Measurements from ENCODE around the gene AGXT2.
"Not testable (repeated sequence)": the region's sequence is repeated elsewhere in the genome, so short reads cannot be mapped to it uniquely, and the experiment has no call there.

Gene AGXT2

DNA sequence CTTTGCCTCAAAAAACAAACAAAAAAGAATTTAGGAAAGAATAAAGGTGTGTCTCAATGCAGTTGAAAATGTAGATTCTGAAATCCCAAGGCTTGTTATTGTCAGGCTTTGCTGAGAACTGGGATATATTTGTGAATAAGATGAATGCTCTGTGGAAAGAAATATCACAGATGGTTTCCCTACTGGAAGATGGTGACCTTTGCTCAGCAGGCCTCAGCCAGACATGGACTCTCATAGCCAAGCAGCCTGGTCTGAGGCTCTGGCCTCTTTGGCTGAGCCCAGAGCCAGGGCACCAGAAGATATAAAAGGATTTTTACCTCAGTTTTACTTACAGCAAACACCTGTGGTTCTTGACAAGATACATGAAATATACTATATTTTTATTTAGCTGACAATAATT lies 37.1 kb downstream of the AGXT2 start:
- no peak for DNase-seq

DNA sequence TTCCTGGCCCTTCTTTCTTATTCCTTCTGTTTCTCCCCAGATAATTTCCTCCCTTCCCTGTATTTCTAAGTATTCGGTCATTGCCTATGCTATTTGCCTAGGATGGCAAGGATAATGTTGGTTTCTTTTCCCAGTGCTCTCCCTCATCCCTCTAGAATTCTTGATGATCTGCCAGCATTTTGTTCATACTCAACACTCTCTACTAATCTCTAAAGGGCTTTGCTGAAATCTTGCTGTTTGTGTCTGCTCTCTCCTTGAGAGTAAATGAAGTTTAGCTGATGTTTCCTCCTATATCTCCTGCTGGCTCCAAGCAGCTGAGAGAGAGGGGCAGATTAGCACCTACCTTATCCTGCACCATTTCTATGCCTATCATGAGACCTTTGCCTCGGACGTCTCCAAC lies 38.1 kb downstream of the AGXT2 start:
- no peak for DNase-seq

DNA sequence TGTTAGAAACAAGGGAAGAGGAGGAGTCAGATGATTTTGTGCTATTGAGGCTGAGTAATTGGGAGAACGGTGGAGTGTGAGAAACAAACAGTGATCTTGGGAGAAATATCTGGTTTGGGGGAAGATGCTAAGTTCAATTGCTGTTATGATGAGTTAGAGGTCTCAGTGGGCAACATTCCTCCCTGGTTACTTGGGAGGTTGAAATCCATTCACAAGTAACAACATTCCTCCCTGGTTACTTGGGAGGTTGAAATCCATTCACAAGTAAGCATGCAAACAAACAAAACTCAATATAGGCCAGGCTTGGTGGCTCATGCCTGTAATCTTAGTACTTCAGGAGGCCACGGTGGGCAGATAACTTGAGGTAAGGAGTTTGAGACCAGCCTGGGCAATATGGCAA lies 38.7 kb downstream of the AGXT2 start:
- no peak for DNase-seq

DNA sequence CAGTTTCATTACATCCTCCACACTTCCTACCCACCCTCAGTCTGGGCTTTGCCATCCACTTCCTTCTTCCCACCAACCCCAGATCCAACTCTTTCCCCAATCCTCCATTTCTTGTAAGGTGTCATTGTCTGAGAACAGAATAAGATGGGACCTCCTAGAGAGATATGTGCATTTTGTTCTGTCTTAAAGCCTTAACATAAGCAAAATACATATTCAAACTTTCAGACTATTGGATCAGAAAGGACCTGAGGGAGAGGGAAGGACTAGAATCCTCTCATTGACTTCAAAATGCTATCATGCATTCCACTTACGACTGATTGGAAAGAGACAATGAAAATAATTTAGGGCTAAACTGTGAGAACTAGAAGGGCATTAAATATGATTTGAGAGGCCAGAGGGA lies 43.0 kb downstream of the AGXT2 start:
- no peak for DNase-seq

DNA sequence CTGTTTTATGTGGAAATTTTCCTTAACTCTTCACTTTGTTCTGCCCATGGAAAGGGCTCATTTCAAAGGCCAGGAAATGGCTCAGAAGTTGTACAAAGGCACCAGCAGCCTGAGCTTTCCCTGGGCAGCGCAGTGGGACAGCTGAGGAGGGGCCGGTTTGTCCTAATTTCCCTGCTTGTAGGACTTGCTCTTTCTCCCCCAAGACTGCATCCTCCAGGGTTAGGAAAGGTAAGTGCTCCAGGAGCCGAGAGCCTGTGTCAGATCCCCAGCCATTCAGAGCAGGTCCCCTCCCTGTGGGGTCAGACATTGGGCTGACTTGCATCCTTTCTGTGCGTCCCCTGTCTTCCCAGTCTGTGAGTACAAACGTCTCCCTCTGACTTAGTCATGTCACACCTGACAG lies 43.5 kb downstream of the AGXT2 start:
- DNase-seq = no peak

DNA sequence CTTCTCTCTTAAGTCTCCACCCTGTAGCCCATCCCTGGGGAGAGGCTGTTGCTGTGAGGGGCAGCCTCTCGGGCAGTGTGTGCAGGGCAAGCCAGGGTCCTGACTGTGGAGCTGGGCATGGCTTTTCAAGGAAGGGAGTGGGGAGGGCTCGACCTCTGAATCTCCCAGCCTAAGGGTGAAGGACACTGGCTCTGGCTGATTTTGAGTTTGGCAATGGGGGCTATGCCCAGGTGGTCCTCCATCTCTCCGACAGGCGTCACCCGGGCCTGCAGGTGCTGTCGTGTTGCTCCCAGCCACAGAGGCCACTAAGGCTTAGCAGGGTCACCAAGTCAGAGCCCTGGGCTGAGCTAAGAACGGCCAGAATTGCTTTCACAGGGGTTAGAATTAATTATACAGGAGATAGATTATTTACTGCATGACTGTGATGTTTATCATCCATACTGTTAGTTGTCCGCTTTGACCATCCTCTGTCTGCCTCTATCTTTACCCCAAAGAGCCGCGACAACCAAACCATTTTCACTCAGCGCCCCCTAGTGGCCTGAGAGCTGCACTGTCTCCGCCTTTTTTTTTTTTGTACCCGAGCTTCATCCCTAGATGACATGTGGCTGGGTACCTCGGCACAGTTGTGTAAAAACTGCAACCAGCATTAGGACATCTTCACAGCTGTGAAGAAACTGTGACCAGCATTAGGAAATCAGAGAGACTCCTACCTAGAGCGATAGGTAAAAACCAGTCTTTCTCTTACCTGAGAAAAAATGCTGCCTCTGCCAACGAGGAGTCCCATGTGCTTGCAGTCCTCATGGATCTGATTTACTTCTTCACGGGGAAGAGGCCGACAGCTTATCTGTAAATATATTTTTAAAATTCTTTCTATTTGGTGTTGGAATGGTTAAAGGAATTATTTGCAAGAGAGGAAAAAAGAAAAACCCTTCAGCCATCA lies 44.5 kb downstream of the AGXT2 start:
- DNase-seq = peak; percentile 76 to 82

DNA sequence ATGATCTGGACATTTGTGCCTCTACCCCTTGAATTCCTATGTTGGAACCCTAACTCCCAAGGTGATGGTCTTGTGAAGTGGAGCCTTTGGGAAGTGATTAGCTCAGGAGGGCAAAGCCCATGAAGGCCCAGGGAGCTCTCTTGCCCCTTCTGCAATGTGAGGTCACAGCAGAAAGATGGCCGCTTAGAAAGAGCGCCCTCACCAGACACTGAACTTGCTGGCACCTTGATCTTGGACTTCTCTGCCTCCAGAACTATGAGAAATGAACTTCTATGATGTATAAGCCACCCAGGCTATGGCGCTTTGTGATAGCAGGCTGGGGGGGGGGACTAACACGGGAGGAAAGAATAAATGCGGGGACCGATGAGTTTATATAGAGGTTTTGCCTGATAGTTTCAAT lies 45.3 kb downstream of the AGXT2 start:
- DNase-seq = no peak

DNA sequence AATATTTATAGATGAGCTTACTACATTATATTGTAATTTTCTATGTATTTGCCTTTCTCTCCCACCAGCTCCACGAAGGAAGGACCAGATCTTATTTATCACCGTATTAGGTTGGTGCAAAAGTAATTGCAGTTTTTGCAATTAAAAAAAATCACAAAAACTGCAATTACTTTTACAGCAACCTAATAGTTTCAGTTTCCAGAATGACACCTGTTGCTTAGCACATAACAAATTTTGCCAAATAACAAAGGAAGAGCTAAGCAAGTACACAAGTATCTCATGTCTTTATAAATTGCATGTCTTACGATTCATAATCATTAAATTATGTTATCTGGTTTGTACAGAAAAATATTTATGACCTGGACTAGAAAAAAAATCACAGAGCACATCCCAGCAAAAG lies 45.9 kb downstream of the AGXT2 start:
- no peak for DNase-seq

DNA sequence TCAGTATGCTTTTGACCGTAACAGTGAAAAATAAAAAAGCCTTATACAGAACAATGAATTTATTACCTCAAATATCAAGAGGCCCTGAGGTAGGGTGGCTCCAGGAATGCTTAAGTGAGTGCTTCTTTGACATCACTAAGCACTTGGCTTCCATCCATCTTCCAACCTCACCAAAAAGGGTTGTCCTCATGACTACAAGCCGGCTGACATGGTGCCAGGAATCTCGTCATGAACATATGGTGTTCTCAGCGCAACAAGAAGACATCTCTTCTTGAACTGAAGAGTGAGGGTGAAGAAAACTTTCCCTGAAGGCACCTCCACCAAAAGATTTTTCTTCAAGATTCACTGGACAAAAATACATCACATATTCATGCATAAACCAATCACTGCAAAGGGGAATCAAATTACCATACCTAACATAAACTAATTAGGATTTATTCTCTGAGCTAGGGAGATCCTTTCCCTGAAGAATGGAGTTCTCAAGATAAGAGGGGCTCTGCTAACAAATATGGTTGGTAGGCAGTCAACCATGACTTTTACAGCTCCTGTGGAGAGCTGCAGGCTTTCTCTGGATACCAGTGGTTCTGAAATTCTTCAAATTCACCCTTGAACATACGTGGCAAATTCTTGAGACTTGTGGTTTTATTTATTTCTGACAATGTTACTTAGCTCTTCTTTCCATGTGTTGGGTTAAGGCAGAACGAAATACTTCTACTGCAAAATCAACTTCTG lies 49.5 kb downstream of the AGXT2 start:
- no peak for DNase-seq

DNA sequence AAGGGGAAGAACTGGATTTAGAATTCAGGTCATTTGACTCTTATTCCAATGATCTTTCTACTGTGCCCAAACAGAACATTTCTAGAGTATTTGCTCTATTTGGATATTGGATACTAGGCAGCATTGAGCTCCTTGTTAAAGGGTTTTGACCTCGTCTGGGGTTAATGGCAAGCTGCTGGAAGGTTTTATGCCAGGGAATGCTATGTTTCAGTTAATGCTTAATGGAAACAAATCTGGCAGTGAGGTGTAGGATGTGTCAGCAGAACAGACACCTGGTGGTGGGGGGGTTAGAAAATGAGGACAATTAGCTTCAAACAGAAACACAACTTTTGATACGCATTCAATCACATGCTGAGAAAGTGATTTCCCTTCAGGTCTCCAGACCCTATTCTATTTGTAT lies 51.5 kb downstream of the AGXT2 start:
- no peak for DNase-seq

DNA sequence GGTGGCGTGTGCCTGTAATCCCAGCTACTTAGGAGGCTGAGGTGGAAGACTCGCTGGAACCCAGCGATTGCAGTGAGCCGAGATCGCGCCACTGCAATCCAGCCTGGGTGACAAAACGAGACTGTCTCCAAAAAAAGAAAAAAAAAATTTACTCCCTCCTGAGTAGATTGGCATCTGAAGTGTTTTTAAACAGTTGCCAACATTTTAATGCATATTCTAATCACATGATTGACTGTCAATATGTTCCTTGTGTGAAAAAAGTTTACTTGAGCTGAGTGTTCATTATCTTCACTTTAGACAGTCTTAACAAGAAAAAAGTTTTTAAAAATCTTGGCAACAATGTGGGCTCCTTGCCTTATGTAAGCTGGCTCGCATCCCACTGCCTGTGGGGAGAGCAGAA lies 53.8 kb downstream of the AGXT2 start:
- DNase-seq = no peak

DNA sequence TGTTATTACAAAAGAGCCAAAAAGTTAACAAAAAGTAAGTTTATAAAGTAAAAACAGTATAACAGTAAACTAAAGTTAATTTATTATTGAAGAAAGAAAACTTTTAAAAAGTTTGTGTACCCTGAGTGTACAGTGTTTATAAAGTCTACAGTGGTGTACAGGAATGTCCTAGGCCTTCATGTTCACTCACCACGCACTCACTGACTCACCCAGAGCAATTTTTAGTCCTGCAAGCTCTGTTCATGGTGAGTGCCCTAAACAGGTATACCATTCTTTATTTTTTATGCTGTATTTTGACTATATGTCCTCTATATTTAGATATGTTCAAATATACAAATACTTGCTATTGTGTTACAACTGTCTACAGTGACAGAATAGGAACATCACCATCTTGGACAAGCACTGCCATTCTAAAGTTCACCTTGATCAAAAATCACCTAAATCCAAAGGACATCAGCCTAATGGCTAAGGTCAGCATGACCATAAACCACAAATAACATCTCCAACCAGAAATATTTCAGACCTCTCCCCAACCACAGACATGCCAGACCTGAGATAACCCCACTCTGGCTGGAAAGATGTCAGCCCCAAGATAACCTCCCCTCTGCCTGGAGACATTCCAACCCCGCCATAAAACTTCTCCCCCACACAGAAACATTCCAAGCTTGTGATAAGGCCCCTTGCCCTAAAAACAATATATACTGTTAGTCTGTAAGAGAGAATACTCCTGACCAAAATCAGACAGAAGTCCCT lies 56.1 kb downstream of the AGXT2 start:
- DNase-seq = no peak

DNA sequence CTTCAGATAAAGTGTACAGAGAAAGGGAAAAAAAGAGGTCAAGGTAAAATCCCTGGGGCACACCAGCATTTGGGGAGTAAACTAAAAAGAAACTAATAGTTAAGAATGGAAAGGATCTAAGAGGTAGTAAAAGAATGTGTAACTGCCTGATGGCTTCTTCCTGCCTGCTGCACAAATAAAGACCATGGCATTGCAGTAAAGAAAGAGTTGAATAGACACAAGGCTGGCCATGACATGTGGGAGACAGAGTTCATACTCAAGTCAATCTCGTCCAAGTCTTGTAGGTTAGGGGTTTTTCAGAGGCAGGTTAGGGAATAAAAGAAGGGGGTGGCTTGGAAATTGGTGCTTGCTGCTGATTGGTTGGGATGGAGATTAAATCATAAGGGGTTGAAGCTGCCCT lies 60.8 kb downstream of the AGXT2 start:
- DNase-seq = no peak

DNA sequence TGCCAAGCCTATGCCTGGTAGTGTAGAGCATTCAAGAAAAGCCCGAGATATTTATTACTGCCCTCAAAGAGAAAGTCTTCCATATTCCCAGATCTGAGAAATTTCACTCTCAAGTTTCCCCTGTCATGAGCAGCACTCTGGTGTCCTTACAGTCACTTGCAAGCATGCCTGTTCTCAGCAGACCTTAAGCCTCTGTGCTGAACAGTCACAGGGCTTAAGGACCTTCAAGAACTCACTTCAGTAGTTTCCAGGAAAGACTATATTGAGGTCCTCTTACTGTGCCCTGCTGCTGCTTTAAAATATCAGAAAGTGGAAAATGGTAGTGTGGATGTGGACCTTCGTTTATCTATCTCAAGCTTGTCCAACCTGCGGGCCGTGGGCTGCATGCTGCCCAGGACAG lies 64.9 kb downstream of the AGXT2 start:
- no peak for DNase-seq

DNA sequence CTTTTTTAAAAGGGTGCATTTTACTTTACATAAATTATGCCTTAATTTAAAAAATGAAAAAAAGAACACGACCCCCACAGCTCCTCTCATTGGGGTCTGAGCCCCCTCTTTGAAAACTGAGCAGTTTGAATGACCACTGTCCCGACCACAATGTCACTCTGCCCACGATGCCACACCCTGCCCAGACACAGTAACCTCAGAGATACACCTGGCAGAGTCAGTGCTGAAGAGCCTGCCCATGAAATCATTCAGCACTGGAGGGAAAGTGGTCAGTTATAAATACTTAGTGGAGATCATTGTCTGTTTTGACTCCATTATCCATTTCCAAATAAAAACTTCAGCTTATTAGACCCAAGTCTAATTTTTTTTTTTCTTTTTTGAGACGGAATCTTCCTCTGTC lies 69.1 kb downstream of the AGXT2 start:
- no peak for DNase-seq

DNA sequence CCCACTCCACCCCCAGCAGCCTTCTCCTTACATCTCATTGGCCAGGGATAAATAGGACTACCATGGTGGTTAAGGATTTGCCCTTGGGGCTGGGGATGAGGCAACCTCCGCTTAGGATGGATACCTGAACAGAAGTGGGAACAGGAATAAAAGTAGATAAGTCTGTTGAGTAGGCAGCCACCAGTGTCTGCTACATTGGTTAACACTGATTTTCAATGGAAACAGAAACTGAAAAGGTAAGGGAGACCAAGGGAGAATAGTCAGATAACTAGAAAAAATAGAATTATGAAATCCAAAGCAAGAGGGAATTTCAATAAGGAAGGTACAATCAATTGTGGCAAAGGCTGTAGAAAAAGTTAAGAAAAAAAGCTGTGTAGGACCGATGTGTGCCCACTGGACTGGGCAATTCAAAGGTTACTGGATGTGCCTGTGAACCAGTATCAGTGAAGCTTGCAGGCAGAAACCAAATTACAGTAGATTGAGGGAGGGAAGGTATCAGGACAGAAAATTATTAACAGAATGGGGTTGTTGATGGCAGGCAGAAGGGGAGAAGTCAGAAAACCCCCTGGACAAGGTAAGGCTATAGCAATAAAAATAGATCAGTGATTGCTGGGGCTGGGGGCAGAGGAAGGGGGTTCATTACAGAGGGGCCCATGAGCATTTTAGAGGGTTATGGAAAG lies 69.7 kb downstream of the AGXT2 start:
- no peak for DNase-seq

DNA sequence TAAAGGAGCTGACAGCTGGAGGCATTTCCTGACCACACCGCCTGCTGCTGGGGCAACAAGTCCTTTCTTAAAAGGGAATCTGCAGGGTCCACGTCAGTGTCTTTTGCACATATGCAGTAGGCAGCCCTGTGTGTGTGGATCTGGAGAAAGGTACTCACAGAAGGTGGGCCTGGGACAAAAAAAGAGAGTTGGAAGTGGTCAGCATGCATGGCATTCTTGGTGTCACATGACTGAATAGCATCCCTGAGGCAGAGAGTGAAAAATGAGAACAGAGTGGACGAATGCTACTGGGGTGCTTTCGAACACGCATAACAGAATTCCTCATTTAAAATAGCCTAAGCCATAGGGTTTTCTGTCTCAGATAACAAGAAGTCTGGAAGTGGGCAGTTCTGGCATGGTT lies 71.4 kb downstream of the AGXT2 start:
- DNase-seq = no peak

DNA sequence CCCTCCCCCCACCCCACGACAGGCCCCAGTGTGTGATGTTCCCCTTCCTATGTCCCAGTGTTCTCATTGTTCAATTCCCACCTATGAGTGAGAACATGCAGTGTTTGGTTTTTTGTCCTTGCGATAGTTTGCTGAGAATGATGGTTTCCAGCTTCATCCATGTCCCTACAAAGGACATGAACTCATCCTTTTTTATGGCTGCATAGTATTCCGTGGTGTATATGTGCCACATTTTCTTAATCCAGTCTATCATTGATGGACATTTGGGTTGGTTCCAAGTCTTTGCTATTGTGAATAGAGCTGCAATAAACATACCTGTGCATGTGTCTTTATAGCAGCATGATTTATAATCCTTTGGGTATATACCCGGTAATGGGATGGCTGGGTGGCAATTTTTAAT lies 76.1 kb downstream of the AGXT2 start:
- DNase-seq = not testable (repeated sequence)

DNA sequence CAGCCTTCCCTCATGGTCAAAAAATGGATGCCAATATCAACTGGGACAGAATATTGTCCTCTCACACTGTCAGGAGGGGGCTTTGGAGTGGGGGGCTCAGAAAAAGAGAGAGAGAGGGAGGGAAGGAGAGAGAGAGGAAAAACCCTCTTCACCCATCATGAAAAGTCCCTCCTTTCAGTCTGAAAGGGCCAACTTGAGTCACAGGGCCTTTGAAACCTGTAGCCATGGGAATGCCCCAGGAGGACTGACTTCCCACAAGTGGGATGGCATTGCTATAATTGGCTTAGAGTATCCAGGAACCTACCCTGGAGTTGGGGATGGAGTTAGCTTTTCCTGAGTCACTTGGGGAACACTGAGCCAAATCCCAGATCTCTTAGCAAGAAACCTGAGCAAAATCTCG lies 77.2 kb downstream of the AGXT2 start:
- no peak for DNase-seq

DNA sequence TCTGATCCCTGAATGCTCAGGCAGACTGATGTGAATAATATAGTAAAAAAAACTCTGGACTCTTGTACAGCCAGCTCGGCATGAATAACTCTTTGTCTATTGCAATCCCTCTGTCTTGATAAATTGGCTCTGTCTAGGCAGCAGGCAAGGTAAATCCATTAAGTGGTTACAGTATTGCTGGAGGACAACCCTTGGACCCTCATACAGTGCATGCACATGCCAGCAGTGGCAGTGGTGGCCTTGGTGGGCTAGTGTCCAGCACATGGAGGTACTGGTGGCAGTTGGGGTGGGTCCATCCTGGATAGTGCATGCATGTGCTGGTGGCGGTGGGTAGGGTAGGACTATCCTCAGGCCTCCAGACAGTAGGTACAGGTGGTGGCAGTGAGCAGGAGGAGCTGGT lies 79.5 kb downstream of the AGXT2 start:
- DNase-seq = no peak

DNA sequence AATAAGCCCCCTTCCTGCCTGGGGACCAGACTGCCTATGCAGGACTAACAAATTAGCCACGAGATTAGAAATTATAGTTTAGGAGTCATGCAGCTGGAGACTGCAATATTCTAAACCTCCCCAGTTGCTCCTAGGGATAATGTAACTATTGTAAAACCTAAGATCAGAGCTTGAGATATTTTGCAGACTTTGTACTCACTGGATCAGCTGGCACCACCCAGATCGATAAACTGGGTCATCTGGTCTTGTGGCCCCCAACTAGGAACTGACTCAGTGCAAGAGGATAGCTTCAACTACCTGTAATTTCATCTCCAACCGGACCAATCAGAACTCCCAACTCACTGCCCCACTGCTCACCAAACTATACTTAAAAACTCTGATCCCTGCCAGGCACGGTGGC lies 80.2 kb downstream of the AGXT2 start:
- no peak for DNase-seq

DNA sequence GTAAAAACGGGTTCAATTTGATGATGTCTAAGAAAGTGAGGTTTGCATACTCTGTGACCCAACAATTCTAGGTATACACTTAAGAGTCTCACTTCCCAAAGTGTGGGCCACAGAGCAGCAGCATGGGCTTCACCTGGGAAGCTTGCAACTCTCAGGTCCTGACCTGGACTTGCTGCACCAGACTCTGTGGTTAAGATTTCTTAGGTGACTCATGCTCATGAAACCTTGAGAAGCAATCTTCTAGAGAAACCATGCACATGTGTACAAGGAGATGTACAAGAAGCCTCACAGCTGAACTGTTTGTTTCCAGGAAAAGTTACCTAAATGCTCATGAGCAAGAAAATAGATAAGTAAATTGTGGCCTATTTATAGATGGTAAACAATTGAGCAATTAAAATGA lies 88.4 kb downstream of the AGXT2 start:
- peak; percentile 27 to 28 for DNase-seq
